KG1 (cell line): ENCODE data around the gene MAP4K4.
"Not testable (repeated sequence)": the region's sequence is repeated elsewhere in the genome, so short reads cannot be mapped to it uniquely, and the experiment has no call there.

ENCODE experiments used
- DNase-seq: peaks from one replicate; lab custom pipeline; 2025; lab: John Stamatoyannopoulos, UW

MAP4K4 gene

GRCh38 chr2:101912545-101912944 is 215.0 kb downstream of the MAP4K4 start:
- no peak for DNase-seq

GRCh38 chr2:101921319-101921952 is 223.9 kb downstream of the MAP4K4 start:
- peak; percentile 46 for DNase-seq

GRCh38 chr2:101921953-101922325 is 224.4 kb downstream of the MAP4K4 start:
- DNase-seq, result no peak

- not testable (repeated sequence) for DNase-seq
Measured at GRCh38 chr2:101924311-101924710, 226.8 kb downstream of the MAP4K4 start.

GRCh38 chr2:101930019-101930418 is 232.5 kb downstream of the MAP4K4 start:
- no peak for DNase-seq

GRCh38 chr2:101930847-101931246 is 233.3 kb downstream of the MAP4K4 start:
- no peak for DNase-seq

GRCh38 chr2:101931402-101931801 is 233.9 kb downstream of the MAP4K4 start:
- DNase-seq, result no peak

GRCh38 chr2:101935764-101936163 is 238.3 kb downstream of the MAP4K4 start:
- not testable (repeated sequence) for DNase-seq

- no peak for DNase-seq
Measured at GRCh38 chr2:101942851-101943250, 245.3 kb downstream of the MAP4K4 start.
